Ishikawa (cell line): ENCODE results near the gene HOXC9.

ENCODE experiments used
- CEBPB ChIP-seq: IDR thresholded peaks from 2 replicates; pipeline ENCODE4 v1.6.1; 2012
- EP300 ChIP-seq: IDR thresholded peaks from 2 replicates; pipeline ENCODE4 v1.6.1; 2012; ENCODE audit warnings: borderline replicate concordance
- MAX ChIP-seq: IDR thresholded peaks from 2 replicates; pipeline ENCODE4 v1.6.1; 2012
- NFIC ChIP-seq: IDR thresholded peaks from 2 replicates; pipeline ENCODE4 v1.6.1; 2012
- RAD21 ChIP-seq: IDR thresholded peaks from 2 replicates; pipeline ENCODE4 v1.6.1; 2012; ENCODE audit warnings: low read depth
- REST ChIP-seq: IDR thresholded peaks from 2 replicates; pipeline ENCODE4 v1.6.1; 2012; ENCODE audit warnings: low read depth, mild to moderate bottlenecking
- TAF1 ChIP-seq: IDR thresholded peaks from 2 replicates; pipeline ENCODE4 v1.6.1; 2012; ENCODE audit warnings: low read depth, mild to moderate bottlenecking
- TEAD4 ChIP-seq: IDR thresholded peaks from 2 replicates; pipeline ENCODE4 v1.6.1; 2012
- YY1 ChIP-seq: IDR thresholded peaks from 2 replicates; pipeline ENCODE4 v1.6.1; 2012; ENCODE audit warnings: low read depth

DNA sequence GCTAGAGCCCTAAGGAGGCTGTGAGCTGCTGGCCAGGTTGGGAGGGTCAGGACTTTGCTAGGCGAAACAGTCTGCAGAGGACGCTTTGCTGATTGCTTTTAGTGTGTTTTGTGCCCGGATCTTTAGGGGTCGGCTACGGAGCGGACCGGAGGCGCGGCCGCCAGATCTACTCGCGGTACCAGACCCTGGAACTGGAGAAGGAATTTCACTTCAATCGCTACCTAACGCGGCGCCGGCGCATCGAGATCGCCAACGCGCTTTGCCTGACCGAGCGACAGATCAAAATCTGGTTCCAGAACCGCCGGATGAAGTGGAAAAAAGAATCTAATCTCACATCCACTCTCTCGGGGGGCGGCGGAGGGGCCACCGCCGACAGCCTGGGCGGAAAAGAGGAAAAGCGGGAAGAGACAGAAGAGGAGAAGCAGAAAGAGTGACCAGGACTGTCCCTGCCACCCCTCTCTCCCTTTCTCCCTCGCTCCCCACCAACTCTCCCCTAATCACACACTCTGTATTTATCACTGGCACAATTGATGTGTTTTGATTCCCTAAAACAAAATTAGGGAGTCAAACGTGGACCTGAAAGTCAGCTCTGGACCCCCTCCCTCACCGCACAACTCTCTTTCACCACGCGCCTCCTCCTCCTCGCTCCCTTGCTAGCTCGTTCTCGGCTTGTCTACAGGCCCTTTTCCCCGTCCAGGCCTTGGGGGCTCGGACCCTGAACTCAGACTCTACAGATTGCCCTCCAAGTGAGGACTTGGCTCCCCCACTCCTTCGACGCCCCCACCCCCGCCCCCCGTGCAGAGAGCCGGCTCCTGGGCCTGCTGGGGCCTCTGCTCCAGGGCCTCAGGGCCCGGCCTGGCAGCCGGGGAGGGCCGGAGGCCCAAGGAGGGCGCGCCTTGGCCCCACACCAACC lies 29.8 kb downstream of the HOXC9 start:
- TF ChIP-seq CEBPB (no peak), RAD21 (no peak), YY1 (no peak), EP300 (no peak), MAX (no peak), NFIC (no peak), TEAD4 (no peak), TAF1 (no peak), REST (no peak)
